DMS53 treated with DMSO at 0.1 percent for 48 hours (cell line): ENCODE measurements around the gene ALDH3A2.
"Not testable (repeated sequence)": the region's sequence is repeated elsewhere in the genome, so short reads cannot be mapped to it uniquely, and the experiment has no call there.

Source experiments
- DNase-seq: peaks from one replicate; lab custom pipeline; 2025; ENCODE audit not compliant: unreplicated experiment; lab: John Stamatoyannopoulos, UW

The ALDH3A2 gene

GRCh38 chr17:19677736-19678379, 29.3 kb downstream of the ALDH3A2 start:
- no peak for DNase-seq

GRCh38 chr17:19678581-19679453, 30.3 kb downstream of the ALDH3A2 start:
- no peak for DNase-seq

- no peak for DNase-seq
Measured at GRCh38 chr17:19683117-19683516, 34.6 kb downstream of the ALDH3A2 start.

- DNase-seq, result not testable (repeated sequence)
Measured at GRCh38 chr17:19684909-19685580, 36.5 kb downstream of the ALDH3A2 start.

GRCh38 chr17:19686400-19687090, 38.0 kb downstream of the ALDH3A2 start:
- no peak for DNase-seq

- DNase-seq, result no peak
Measured at GRCh38 chr17:19702217-19702641, 53.7 kb downstream of the ALDH3A2 start.

GRCh38 chr17:19703106-19703827, 54.7 kb downstream of the ALDH3A2 start:
- no peak for DNase-seq

GRCh38 chr17:19703828-19704613, 55.5 kb downstream of the ALDH3A2 start:
- no peak for DNase-seq

- no peak for DNase-seq
Measured at GRCh38 chr17:19705201-19705600, 56.6 kb downstream of the ALDH3A2 start.

GRCh38 chr17:19705771-19706770, 57.5 kb downstream of the ALDH3A2 start:
- no peak for DNase-seq

- no peak for DNase-seq
Measured at GRCh38 chr17:19706791-19707727, 58.5 kb downstream of the ALDH3A2 start.

GRCh38 chr17:19707728-19708221, 59.2 kb downstream of the ALDH3A2 start:
- no peak for DNase-seq

- no peak for DNase-seq
Measured at GRCh38 chr17:19708431-19709175, 60.1 kb downstream of the ALDH3A2 start.

GRCh38 chr17:19709841-19710240, 61.3 kb downstream of the ALDH3A2 start:
- DNase-seq, result no peak

- no peak for DNase-seq
Measured at GRCh38 chr17:19712436-19713004, 64.0 kb downstream of the ALDH3A2 start.

GRCh38 chr17:19713462-19713861, 64.9 kb downstream of the ALDH3A2 start:
- no peak for DNase-seq
